CD14-positive monocyte (primary cell): ENCODE measurements around the gene PRF1. TPM values are rescaled to one million over a fixed set of nuclear protein-coding genes. Genes with fewer than 3 reads are reported as not detected.

Source experiments
- DNase-seq, 3 donors: peaks; one replicate each; pipeline ENCODE4 v3.0.0-alpha.2; 2011 to 2022
- H2AFZ ChIP-seq: 2 replicates; pipeline ENCODE4 v1.6.0; 2012; ENCODE audit warnings: mild to moderate bottlenecking, low read depth, low read length, inconsistent platforms; ENCODE audit not compliant: insufficient read depth, poor library complexity, severe bottlenecking
- H3K27ac ChIP-seq, 2 donors: 1 replicate in 1 of 2; 2 replicates in 1 of 2; pipeline ENCODE4 v1.5.1; 2012 to 2013; ENCODE audit warnings: low read length in 2 of 2, control low read depth in 1 of 2, inconsistent platforms in 1 of 2, low read depth in 1 of 2, mild to moderate bottlenecking in 1 of 2
- H3K27me3 ChIP-seq, 2 donors: one replicate each; pipeline versions ENCODE4 v1.6.0 to v1.6.1; 2011 to 2013; ENCODE audit warnings: low read length in 2 of 2; ENCODE audit not compliant: control insufficient read depth in 2 of 2, insufficient read depth in 2 of 2
- H3K36me3 ChIP-seq, 2 donors: replicated peaks in 1 of 2; 1 replicate in 1 of 2; 2 replicates in 1 of 2; pipeline versions ENCODE4 v1.5.1 to v1.6.1; 2012 to 2013; ENCODE audit warnings: low read length in 2 of 2, control low read depth in 1 of 2, inconsistent platforms in 1 of 2, mild to moderate bottlenecking in 1 of 2; ENCODE audit not compliant: insufficient read depth in 2 of 2, control insufficient read depth in 1 of 2
- H3K4me1 ChIP-seq, 2 donors: 1 replicate in 1 of 2; 2 replicates in 1 of 2; pipeline versions ENCODE4 v1.5.1 to v1.6.1; 2012 to 2013; ENCODE audit warnings: low read length in 2 of 2, control low read depth in 1 of 2, inconsistent platforms in 1 of 2, mild to moderate bottlenecking in 1 of 2, moderate library complexity in 1 of 2; ENCODE audit not compliant: insufficient read depth in 2 of 2, control insufficient read depth in 1 of 2
- H3K4me2 ChIP-seq: replicated peaks from 2 replicates; pipeline ENCODE3; 2012; ENCODE audit warnings: low read length, moderate library complexity, mild to moderate bottlenecking; ENCODE audit not compliant: poor library complexity, severe bottlenecking; ENCODE audit errors: extremely low read depth
- H3K4me3 ChIP-seq, 3 experiments: fragments of 200-600 bp in 1 of 3; sonication (generic) in 1 of 3; replicated peaks in 1 of 3; 1 replicate in 2 of 3; 2 replicates in 1 of 3; pipeline ENCODE4 v1.5.1; 2011 to 2013; ENCODE audit warnings: low read length in 3 of 3, mild to moderate bottlenecking in 3 of 3, control low read depth in 2 of 3, low read depth in 2 of 3, inconsistent platforms in 1 of 3, moderate library complexity in 1 of 3
- H3K79me2 ChIP-seq: 2 replicates; pipeline ENCODE4 v1.6.0; 2012; ENCODE audit warnings: mild to moderate bottlenecking, control low read depth, inconsistent platforms, low read length, moderate library complexity; ENCODE audit not compliant: insufficient read depth
- H3K9ac ChIP-seq: 2 replicates; pipeline ENCODE4 v1.6.0; 2017; ENCODE audit warnings: low read length, mild to moderate bottlenecking; ENCODE audit not compliant: insufficient read depth, poor library complexity, severe bottlenecking
- H3K9me3 ChIP-seq, 2 donors: replicated peaks in 1 of 2; 1 replicate in 1 of 2; 2 replicates in 1 of 2; pipeline versions ENCODE4 v1.5.1 to v1.6.1; 2012 to 2013; ENCODE audit warnings: low read length in 2 of 2, control low read depth in 1 of 2; ENCODE audit not compliant: control insufficient read depth in 1 of 2, insufficient read depth in 1 of 2
- H4K20me1 ChIP-seq: 2 replicates; pipeline ENCODE4 v1.6.0; 2012; ENCODE audit warnings: mild to moderate bottlenecking, low read length, control low read depth, moderate library complexity; ENCODE audit not compliant: insufficient read depth
- H3K27ac Mint-ChIP-seq, 7 donors: one replicate each; pipeline ENCODE4 v1.8.0; 2020; ENCODE audit warnings: mild to moderate bottlenecking in 7 of 7, mixed read lengths in 7 of 7, moderate library complexity in 6 of 7, inconsistent platforms in 2 of 7
- H3K27me3 Mint-ChIP-seq, 3 donors: one replicate each; pipeline ENCODE4 v1.8.0; 2021 to 2022; ENCODE audit warnings: low read depth in 3 of 3, mild to moderate bottlenecking in 3 of 3, mixed read lengths in 3 of 3, moderate library complexity in 3 of 3, inconsistent platforms in 1 of 3
- H3K36me3 Mint-ChIP-seq, 2 donors: one replicate each; pipeline ENCODE4 v1.8.0; 2020; ENCODE audit warnings: mixed read lengths in 2 of 2, inconsistent platforms in 1 of 2, mild to moderate bottlenecking in 1 of 2
- H3K4me1 Mint-ChIP-seq: one replicate; pipeline ENCODE4 v1.8.0; 2020; ENCODE audit warnings: mild to moderate bottlenecking, mixed read lengths
- H3K4me3 Mint-ChIP-seq, 2 donors: one replicate each; pipeline ENCODE4 v1.8.0; 2020; ENCODE audit warnings: mild to moderate bottlenecking in 2 of 2, mixed read lengths in 2 of 2, moderate library complexity in 1 of 2
- H3K9me3 Mint-ChIP-seq, 7 donors: one replicate each; pipeline ENCODE4 v1.8.0; 2020 to 2022; ENCODE audit warnings: mixed read lengths in 7 of 7, mild to moderate bottlenecking in 6 of 7, moderate library complexity in 6 of 7, inconsistent platforms in 2 of 7
- WGBS: methylation state at CpG from one replicate; pipeline ENCODE4 v1.1.5; 2013; ENCODE audit warnings: missing lambda C conversion rate; ENCODE audit not compliant: insufficient coverage; 5-methylcytosine and 5-hydroxymethylcytosine counted together
- intact Hi-C, 2 donors: fragments of 100-400 bp; cut with micrococcal nuclease; formaldehyde crosslinking; loops; one replicate each; pipeline versions ENCODE4 v1.15.0 to v1.15.1; 2023
- polyA plus RNA-seq, 3 donors: library from polyadenylated mRNA; depleted of rRNA in 1 of 3; unstranded in 2 of 3; stranded (reverse) in 1 of 3; fragments of 300-500 nt in 2 of 3; fragments of >200 nt in 1 of 3; fragmentation: Illumina TruSeq in 2 of 3; gene quantifications; 1 replicate in 2 of 3; 2 replicates in 1 of 3; pipeline ENCODE4 v1.2.3, GENCODE V29; 2012 to 2021
- TF ChIP-seq, protein P1 (sequence below): fragments of 200-600 bp; IDR thresholded peaks from one replicate; pipeline ENCODE4 v1.8.0; 2022; ENCODE audit warnings: antibody characterized with exemption, mild to moderate bottlenecking

The PRF1 gene
- polyA plus RNA-seq, 3 donors: 0.09 to 2.7 (median 2.4) TPM

DNA sequence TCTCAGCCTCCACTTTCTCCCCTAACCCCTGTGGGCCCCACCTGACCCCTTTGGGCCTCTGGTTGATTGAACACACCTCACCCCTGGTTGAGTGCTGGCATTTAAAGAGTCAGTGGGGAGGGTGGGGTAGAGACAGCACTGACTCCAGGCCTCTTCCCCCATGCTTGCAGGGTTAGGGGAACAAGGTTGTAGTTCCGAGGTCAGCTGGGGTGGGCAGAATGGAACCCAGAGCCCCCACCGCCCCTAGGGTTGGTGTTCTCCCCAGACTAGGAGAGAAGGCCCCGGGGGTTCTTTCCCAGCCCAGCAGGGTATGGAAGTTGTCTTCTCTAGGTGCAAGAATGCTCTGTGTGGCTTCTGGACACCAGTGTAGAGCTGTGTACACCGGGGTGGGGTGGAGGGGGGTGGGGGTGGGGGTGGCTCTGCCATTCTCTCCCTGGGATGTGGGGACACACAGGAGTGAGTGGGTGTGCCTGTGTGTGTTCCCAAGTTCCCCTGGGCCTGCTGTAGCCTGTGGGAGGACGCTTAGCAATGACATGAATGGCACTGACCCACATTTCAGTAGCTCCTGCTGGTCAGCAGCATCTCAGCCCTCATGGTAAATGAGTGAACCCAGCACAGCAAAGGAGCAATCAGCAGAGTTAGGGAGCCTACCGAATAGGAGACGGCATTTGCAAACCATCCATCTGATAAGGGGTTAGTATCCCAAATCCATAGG is 33.6 kb downstream of the PRF1 start:
- DNase-seq: no peak
- H3K27ac Mint-ChIP-seq: no peak overlapping the region
- no peaks in the 10 kb centered on the region for H3K9me3 ChIP-seq
- no peak overlapping the region for H2AFZ ChIP-seq
- H3K27me3 ChIP-seq: no peaks in the 10 kb centered on the region
- H3K79me2 ChIP-seq: no peaks in the 10 kb centered on the region
- peaks cover 0 to 2% of the 10 kb centered on the region in 2 donors for H3K36me3 Mint-ChIP-seq
- no peak overlapping the region for H3K4me2 ChIP-seq
- peaks cover 0 to 4% (median 0%) of the 10 kb centered on the region in 7 donors for H3K9me3 Mint-ChIP-seq
- peaks cover 0 to 8% (median 2%) of the 10 kb centered on the region in 3 donors for H3K27me3 Mint-ChIP-seq
- H3K4me3 Mint-ChIP-seq: no peak overlapping the region
- peaks cover 31% of the 10 kb centered on the region for H3K4me1 Mint-ChIP-seq
- no peak overlapping the region for H3K27ac ChIP-seq
- no peaks in the 10 kb centered on the region for H3K36me3 ChIP-seq
- WGBS: 86% methylated on average over 1 of the region's 7 CpGs
- H3K4me1 ChIP-seq: peaks cover 19 to 27% of the 10 kb centered on the region in 2 donors
- TF ChIP-seq, protein P1, sequence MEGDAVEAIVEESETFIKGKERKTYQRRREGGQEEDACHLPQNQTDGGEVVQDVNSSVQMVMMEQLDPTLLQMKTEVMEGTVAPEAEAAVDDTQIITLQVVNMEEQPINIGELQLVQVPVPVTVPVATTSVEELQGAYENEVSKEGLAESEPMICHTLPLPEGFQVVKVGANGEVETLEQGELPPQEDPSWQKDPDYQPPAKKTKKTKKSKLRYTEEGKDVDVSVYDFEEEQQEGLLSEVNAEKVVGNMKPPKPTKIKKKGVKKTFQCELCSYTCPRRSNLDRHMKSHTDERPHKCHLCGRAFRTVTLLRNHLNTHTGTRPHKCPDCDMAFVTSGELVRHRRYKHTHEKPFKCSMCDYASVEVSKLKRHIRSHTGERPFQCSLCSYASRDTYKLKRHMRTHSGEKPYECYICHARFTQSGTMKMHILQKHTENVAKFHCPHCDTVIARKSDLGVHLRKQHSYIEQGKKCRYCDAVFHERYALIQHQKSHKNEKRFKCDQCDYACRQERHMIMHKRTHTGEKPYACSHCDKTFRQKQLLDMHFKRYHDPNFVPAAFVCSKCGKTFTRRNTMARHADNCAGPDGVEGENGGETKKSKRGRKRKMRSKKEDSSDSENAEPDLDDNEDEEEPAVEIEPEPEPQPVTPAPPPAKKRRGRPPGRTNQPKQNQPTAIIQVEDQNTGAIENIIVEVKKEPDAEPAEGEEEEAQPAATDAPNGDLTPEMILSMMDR: no peak
- intact Hi-C loops: no loop called here
- H4K20me1 ChIP-seq: no peaks in the 10 kb centered on the region
- H3K4me3 ChIP-seq: no peak overlapping the region
- H3K9ac ChIP-seq: no peak overlapping the region

DNA sequence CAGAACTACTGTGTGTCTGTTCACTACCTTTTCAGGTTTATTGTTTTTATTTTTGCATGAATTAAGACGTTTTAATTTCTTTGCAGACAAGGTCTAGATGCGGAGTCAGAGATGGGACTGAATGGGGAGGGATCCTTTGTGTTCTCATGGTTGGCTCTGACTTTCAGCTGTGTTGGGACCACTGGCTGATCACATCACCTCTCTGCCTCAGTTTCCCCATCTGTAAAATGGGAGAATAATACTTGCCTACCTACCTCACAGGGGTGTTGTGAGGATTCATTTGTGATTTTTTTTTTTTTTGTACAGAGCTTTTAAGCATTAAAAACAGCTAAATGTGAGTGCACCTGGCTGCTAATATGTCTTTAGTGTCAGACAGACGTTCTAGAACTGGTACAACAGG is 34.4 kb downstream of the PRF1 start:
- no peaks in the 10 kb centered on the region for H3K36me3 ChIP-seq
- H2AFZ ChIP-seq: no peak overlapping the region
- H3K4me1 Mint-ChIP-seq: peaks cover 32% of the 10 kb centered on the region
- H4K20me1 ChIP-seq: no peaks in the 10 kb centered on the region
- H3K4me2 ChIP-seq: no peak overlapping the region
- 80% methylated on average over 1 of the region's 3 CpGs for WGBS
- no peak overlapping the region for H3K27ac ChIP-seq
- no peak overlapping the region for H3K27ac Mint-ChIP-seq
- H3K36me3 Mint-ChIP-seq: peaks cover 0 to under 1% of the 10 kb centered on the region in 2 donors
- no peak overlapping the region for H3K4me3 ChIP-seq
- H3K9ac ChIP-seq: no peak overlapping the region
- H3K9me3 Mint-ChIP-seq: peaks cover 0 to 4% (median 0%) of the 10 kb centered on the region in 7 donors
- no peaks in the 10 kb centered on the region for H3K79me2 ChIP-seq
- no peaks in the 10 kb centered on the region for H3K9me3 ChIP-seq
- no peaks in the 10 kb centered on the region for H3K27me3 ChIP-seq
- intact Hi-C loops: no loop called here
- peaks cover 0 to 6% (median 2%) of the 10 kb centered on the region in 3 donors for H3K27me3 Mint-ChIP-seq
- no peak for DNase-seq
- TF ChIP-seq, protein P1: no peak
- H3K4me3 Mint-ChIP-seq: no peak overlapping the region
- peaks cover 19 to 27% of the 10 kb centered on the region in 2 donors for H3K4me1 ChIP-seq
